K562 (cell line): ENCODE results near the gene WBP1L. TPM values are rescaled to one million over a fixed set of nuclear protein-coding genes. Genes with fewer than 3 reads are reported as not detected.
A peak's percentile ranks its signal among the peaks of the same experiment; 100 is the strongest.

ENCODE experiments used
- DDX20 ChIP-seq: fragments of 450-650 bp; IDR thresholded peaks from 2 replicates; pipeline ENCODE4 v1.6.1; 2016; ENCODE audit warnings: missing genetic modification characterization, low read depth, mild to moderate bottlenecking, missing compliant biosample characterization, moderate library complexity
- KLF16 ChIP-seq: IDR thresholded peaks from 2 replicates; pipeline ENCODE4 v1.6.1; 2016; ENCODE audit warnings: antibody characterized with exemption
- MCM2 ChIP-seq: fragments of 450-650 bp; IDR thresholded peaks from 2 replicates; pipeline ENCODE4 v1.6.1; 2017; ENCODE audit warnings: low read depth, mild to moderate bottlenecking
- OTX1 ChIP-seq: fragments of 450-650 bp; formaldehyde crosslinking; IDR thresholded peaks from 2 replicates; pipeline ENCODE4 v1.4.0; 2022; ENCODE audit warnings: mild to moderate bottlenecking
- PHF8 ChIP-seq: fragments of 200-600 bp; sonication (generic); IDR thresholded peaks from 2 replicates; pipeline ENCODE4 v1.6.1; 2012; ENCODE audit warnings: mixed run types, mild to moderate bottlenecking, inconsistent platforms, low read length, moderate library complexity, borderline replicate concordance
- RAD51 ChIP-seq: fragments of 450-650 bp; IDR thresholded peaks from 2 replicates; pipeline ENCODE4 v1.7.1; 2016; ENCODE audit warnings: low read depth, mild to moderate bottlenecking, borderline replicate concordance
- TBP ChIP-seq: optimal IDR thresholded peaks from 2 replicates; pipeline ENCODE3; 2011; ENCODE audit warnings: low read depth, low read length, improper control_type of control experiment
- TFAP4 ChIP-seq: sonication (generic); formaldehyde crosslinking; IDR thresholded peaks from 2 replicates; pipeline ENCODE4 v1.8.0; 2022; ENCODE audit warnings: missing genetic modification reagents, mild to moderate bottlenecking, moderate library complexity, borderline replicate concordance
- ZBTB8A ChIP-seq: fragments of 450-650 bp; IDR thresholded peaks from 2 replicates; pipeline ENCODE4 v1.6.1; 2018; ENCODE audit warnings: mild to moderate bottlenecking, moderate library complexity; ENCODE audit not compliant: partially characterized antibody
- ZNF407 ChIP-seq: fragments of 450-650 bp; IDR thresholded peaks from 2 replicates; pipeline ENCODE4 v1.6.1; 2016; ENCODE audit warnings: low read depth
- polyA plus RNA-seq, 8 experiments: library from polyadenylated mRNA; depleted of rRNA in 4 of 8; stranded (reverse) in 5 of 8; unstranded in 3 of 8; fragments of >200 nt; fragmentation: Nextera tagmentation in 2 of 8; fragmentation: Illumina TruSeq in 1 of 8; extraction: Ambion mirVana in 2 of 8; extraction: Trizol in 1 of 8; gene quantifications; 2 replicates each; pipeline versions ENCODE4 v1.2.1 to v1.2.3, GENCODE V29; 2011 to 2014; ENCODE audit warnings: inconsistent platforms in 1 of 8, missing spikeins in 1 of 8
- total RNA-seq, 7 experiments: library from RNA; depleted of rRNA in 6 of 7; stranded (reverse); fragments of >200 nt in 6 of 7; fragmentation: Illumina TruSeq in 2 of 7; extraction: Trizol in 2 of 7; gene quantifications; 2 replicates each; pipeline versions ENCODE4 v1.2.1 to v1.2.3, GENCODE V29; 2011 to 2021; ENCODE audit warnings: low replicate concordance in 1 of 7
- TF ChIP-seq, protein P1 (sequence below): fragments of 200-800 bp; sonication (Bioruptor generic); IDR thresholded peaks from 2 replicates; pipeline ENCODE4 v1.6.1; 2017; ENCODE audit warnings: missing genetic modification characterization, missing compliant biosample characterization
- TF ChIP-seq, protein P2 (sequence below): fragments of 450-650 bp; IDR thresholded peaks from 2 replicates; pipeline ENCODE4 v1.6.1; 2016
- TF ChIP-seq, protein P3 (sequence below): fragments of 200-800 bp; sonication (Bioruptor generic); IDR thresholded peaks from 2 replicates; pipeline ENCODE4 v1.6.1; 2017; ENCODE audit warnings: missing genetic modification characterization, missing compliant biosample characterization

WBP1L gene
- total and polyA plus RNA-seq, 9 of the 15 experiments (the other 6 are each of a cell fraction or from before 2014, with no cell fraction given) = 3.2 to 14.4 (median 11.3) TPM

- TF ChIP-seq, protein P1, sequence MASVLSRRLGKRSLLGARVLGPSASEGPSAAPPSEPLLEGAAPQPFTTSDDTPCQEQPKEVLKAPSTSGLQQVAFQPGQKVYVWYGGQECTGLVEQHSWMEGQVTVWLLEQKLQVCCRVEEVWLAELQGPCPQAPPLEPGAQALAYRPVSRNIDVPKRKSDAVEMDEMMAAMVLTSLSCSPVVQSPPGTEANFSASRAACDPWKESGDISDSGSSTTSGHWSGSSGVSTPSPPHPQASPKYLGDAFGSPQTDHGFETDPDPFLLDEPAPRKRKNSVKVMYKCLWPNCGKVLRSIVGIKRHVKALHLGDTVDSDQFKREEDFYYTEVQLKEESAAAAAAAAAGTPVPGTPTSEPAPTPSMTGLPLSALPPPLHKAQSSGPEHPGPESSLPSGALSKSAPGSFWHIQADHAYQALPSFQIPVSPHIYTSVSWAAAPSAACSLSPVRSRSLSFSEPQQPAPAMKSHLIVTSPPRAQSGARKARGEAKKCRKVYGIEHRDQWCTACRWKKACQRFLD (CRISPR knock-in tag) = peak; percentile 54; the same call in 1 of the 2 replicates
- TF ChIP-seq, protein P2, sequence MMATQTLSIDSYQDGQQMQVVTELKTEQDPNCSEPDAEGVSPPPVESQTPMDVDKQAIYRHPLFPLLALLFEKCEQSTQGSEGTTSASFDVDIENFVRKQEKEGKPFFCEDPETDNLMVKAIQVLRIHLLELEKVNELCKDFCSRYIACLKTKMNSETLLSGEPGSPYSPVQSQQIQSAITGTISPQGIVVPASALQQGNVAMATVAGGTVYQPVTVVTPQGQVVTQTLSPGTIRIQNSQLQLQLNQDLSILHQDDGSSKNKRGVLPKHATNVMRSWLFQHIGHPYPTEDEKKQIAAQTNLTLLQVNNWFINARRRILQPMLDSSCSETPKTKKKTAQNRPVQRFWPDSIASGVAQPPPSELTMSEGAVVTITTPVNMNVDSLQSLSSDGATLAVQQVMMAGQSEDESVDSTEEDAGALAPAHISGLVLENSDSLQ = peak; percentile 41; the same call in 1 of the 2 replicates
- TF ChIP-seq MCM2 (peak; percentile 70), PHF8 (peak; percentile 54; the same call in 1 of the 2 replicates), RAD51 (peak; percentile 85), DDX20 (tag) (no peak), TBP (peak; percentile 34), TFAP4 (CRISPR knock-in tag) (peak; percentile 98), ZNF407 (peak; percentile 89), ZBTB8A (no peak), OTX1 (CRISPR knock-in tag) (0 out of 2 replicates have a peak, but pooled peaks have one; percentile 48), KLF16 (peak; percentile 55; the same call in 1 of the 2 replicates)
- TF ChIP-seq, protein P3, sequence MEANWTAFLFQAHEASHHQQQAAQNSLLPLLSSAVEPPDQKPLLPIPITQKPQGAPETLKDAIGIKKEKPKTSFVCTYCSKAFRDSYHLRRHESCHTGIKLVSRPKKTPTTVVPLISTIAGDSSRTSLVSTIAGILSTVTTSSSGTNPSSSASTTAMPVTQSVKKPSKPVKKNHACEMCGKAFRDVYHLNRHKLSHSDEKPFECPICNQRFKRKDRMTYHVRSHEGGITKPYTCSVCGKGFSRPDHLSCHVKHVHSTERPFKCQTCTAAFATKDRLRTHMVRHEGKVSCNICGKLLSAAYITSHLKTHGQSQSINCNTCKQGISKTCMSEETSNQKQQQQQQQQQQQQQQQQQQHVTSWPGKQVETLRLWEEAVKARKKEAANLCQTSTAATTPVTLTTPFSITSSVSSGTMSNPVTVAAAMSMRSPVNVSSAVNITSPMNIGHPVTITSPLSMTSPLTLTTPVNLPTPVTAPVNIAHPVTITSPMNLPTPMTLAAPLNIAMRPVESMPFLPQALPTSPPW = peak; percentile 71; the same call in 1 of the 2 replicates
Measured at GRCh38 chr10:102713814-102714620, 29.7 kb upstream of the WBP1L start, which contains the start of gene ARL3 (continued).
